ENCODE results near the gene EPHA5.

The EPHA5 gene

GRCh38 chr4:65670331-65671031 lies at the start of gene EPHA5:
Gene EPHA5 (minus strand): TSS chr4:65670489. CDS start chr4:65669742, 747 bp downstream.
- DNase-seq, result peak; percentile 3 to 46

GRCh38 chr4:65719635-65720034 lies 49.3 kb upstream of the EPHA5 start:
- no peak for DNase-seq

DNA sequence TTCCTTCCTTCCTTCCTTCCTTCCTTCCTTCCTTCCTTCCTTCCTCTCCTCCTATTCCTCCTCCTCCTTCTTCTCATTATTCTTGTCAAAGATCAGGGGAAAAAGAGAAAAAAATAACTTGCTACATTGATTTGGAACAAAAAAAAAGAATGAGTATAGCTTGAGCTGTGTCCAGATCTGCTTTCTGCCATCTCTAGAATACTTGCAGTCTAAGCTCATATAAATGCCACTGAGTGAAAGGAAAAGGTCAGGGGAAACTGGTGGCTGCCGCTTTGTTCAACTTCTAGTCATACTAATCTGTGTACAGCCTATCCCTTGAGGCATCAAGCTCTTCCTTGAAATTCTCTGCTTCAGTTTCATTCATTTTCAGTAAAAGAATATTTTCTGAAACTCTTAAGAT lies 28.3 kb upstream of the EPHA5 start:
- no peak for DNase-seq

GRCh38 chr4:65696436-65696835 lies 26.1 kb upstream of the EPHA5 start:
- no peak for DNase-seq

DNA sequence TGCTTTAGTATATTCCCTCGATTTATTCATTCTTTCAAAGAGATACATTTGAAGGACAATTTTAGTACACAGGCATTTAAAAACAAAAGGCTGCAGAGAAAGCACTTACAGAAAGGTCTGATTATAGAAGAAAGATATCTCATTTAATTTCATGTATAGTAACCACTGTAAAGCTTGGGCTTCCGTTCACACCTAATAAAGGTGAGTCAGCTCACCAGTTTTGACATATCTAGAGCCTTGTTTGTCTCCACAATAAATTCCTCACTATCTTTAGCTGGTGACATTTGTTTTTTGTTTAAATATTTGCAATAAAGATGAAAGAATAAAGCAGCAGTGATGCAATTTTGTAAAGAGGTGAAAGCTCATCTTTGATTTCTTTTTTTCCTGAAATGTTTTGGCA lies 1.1 kb upstream of the EPHA5 start:
- DNase-seq, result no peak

GRCh38 chr4:65670020-65670330 lies 314 bp downstream of the EPHA5 start:
- no peak for DNase-seq

DNA sequence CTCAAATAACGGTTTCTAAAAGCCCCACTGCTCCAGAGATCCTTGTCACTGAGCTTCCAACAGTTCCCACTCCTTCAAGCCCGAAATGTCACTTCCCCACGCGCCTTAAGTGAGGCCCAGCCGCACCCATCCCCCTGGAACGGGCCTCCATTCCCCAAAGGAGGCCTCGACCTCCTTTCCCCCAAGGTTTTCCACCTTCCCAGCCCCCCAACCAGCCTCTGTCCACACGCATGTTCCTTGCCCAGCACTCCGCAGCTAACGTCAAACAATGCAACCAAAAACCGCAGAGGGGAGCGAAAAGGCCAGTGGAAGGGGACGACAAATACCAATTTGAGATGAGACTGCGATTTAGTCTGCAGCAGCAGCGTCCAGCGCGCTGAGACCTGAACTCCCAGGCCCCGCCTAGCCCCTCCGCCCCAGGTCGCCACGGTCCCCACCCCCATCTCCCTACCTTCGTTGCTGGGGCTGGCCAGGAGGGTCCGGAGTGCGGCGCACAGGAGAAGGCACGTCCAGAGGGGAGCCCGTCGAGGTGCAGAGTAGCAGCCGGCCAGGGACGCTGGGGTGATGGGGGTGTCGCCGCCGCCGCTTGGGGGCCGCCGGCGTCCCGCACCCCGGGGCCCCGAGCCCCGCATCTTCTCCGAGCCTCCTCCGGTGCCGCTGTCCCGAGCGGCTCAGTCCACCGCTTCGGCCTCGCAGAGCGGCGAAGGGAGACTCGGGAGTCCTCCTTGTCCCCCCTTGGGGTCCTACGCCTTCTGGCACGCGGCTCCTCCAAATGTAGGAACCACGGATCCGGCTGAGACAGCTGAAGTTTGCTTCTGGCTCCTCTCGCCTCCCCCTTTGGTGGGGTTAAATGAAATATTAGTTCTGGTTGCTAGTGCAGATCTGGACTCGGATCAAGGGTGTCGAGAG lies 924 bp downstream of the EPHA5 start:
- DNase-seq, result no peak

GRCh38 chr4:65668201-65669089 lies 1.8 kb downstream of the EPHA5 start:
- no peak for DNase-seq

GRCh38 chr4:65667506-65668041 lies 2.7 kb downstream of the EPHA5 start:
- no peak for DNase-seq

GRCh38 chr4:65665771-65666523 lies 4.3 kb downstream of the EPHA5 start:
- DNase-seq, result no peak

- no peak for DNase-seq
These were observed 8.8 kb downstream of the EPHA5 start for GRCh38 chr4:65661471-65661870.

- no peak for DNase-seq
These were observed 12.2 kb downstream of the EPHA5 start for GRCh38 chr4:65658117-65658516.

DNA sequence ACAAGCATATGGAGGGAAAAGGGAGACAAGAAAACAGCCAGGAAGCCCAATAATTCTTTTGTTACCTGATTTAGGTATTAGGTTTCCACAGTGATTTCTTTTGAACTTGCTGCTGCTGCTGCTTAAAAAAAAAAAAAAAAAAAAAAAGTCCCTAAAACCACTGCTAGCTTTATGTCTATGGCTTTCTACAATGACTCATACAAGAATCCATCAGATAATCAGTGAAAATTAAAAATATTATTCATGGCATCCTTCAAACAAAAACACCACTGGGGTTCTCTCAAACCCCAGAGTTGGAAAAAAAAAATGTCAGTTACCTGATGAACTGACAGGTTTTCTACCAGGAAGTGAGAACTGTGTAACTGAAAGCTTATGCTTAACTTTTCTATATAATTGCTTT lies 14.3 kb downstream of the EPHA5 start:
- no peak for DNase-seq

- DNase-seq, result no peak
These were observed 15.3 kb downstream of the EPHA5 start for GRCh38 chr4:65654976-65655375.

DNA sequence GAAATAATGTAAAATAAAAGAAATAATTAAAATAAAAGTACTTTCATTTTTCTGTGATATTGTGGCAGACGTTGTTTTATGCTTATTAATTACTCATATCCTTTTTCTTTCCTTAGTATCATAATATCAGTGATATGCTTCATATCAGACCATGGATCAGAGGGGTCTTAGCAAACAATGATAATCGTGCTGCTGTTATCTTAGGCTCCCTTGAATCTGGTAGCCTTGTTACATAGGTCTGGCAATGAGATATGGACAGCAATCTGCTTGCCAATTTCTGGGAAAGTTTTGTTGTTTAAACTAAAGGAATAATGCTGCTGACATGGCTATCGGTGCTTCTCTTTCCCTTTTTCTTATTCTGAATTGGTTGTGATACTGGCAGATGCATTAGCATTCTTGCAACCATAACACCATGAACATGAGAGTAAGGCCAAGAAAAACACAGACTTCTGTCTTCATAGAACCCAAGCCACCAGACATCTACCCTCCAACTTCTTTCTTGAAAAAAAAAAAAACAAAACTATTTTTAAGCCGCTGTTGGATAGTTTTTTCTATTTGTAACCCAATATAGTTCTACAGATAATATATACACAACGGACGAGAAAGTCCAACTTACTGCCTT lies 16.4 kb downstream of the EPHA5 start:
- DNase-seq, result no peak

DNA sequence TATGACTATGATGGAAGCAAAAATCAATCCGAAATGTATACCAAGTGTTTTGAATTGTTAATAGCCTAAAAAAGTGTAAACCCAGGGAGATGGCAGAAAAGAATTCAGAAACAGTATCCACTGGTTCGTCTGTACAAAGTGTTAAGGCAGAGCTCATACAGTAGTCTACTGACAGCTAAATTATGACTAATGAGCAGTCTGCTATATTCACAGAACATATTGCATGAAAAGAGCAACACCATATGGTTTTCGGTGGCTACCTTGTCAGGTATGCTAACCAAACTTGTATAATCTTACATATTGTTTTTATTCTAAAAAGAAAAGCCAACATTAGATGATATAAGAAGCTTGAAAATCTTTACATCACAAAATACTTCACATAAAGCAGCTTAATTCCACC lies 18.5 kb downstream of the EPHA5 start:
- no peak for DNase-seq

DNA sequence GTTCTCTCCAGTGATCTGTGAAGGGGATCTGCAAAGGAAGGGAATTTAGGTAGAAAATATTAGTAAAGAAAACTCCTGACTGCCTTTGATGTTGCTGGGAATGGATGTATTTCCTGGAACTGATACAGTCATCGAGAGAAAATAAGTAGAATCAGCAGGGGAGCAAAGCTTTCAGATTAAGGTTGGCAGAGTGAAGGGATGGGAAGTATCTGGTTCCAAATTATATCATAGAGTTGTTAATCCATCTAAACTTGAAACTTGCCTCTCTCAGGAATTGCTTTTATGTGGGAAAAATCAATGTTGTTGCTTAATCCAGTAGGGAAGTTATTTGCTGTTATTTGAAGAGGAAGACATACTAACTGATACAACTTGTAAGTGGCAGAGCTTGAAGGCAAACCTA lies 19.3 kb downstream of the EPHA5 start:
- DNase-seq, result no peak

DNA sequence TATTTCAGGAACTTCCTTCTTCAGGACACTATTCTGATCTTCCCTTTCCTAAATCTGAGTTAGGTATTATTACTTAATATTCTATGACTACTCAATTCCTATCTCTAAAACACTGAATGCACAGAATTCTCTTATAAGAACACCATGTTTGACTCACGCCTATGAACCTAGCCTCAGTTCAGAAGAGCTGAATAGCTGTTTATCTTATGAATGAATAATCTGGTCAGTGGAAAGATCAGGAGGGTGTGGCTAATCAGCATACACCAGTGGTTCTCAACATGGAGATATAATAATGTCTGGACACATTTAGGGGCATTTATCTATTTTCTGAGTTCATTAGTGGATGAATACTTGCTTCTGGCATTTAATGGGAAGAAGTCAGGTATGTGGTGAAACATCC lies 24.2 kb downstream of the EPHA5 start:
- DNase-seq, result no peak

- DNase-seq, result no peak
These were observed 25.1 kb downstream of the EPHA5 start for GRCh38 chr4:65645185-65645584.

DNA sequence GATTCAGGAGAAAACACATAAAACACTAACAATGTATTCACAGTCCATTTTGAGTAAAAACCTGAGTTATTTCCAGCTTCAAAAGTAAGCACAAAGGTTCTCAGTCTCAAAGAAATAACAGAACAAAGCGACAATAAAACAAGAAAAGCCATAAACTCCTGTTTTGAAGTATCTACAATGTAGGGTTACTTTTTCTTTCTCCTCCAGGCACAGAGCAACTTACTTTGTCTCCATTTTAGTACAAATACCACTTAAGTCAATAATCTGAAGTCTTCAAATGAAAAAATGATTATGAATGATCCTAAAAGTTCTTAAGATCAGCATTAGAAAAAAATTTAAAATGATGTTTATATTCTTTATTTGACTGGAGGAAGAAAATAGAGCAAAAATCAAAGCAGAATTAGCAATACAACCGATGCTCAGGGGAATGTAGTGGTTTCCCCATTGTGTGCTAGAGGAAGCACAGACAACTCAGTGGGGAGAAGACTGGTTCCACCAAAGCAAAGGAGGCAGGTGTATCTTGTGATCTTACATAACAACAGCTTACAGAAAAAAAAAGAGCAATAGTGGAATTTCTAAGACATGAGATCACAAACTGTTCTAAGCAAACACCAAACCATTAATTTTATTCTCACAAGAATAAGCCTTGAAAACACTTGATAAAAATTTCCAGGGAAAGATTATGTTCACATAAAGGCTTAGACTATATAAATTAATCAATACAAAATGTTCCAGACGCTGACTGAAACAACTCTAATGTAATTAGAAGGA lies 35.1 kb downstream of the EPHA5 start:
- DNase-seq, result no peak

- no peak for DNase-seq
These were observed 45.6 kb downstream of the EPHA5 start for GRCh38 chr4:65624651-65625050.

Measured in SW 1271 (cell line).